ENCODE measurements around the gene KRT25.

KRT25 gene

GRCh38 chr17:40799859-40800258 is 44.7 kb upstream of the KRT25 start, which contains the start of gene KRT28:
KRT28 (minus strand) TSS chr17:40799959; CDS start chr17:40799893, 66 bp downstream.
- DNase-seq (ENCODE audit: low spot score) = no peak
- no peak within 1 kb of the TSS for H2AFZ ChIP-seq (ENCODE audit: low read length)
- H4K91ac ChIP-seq (ENCODE audit: low read depth, low read length, poor library complexity) = no peak within 1 kb of the TSS
- H4K8ac ChIP-seq (ENCODE audit: low read depth, low read length) = no peak within 1 kb of the TSS
- H3K4ac ChIP-seq (ENCODE audit: low read length) = no peak within 1 kb of the TSS
- peaks cover 0 to 52% (median 4%) of the 10 kb centered on the region in 3 experiments for H3K27me3 ChIP-seq (ENCODE audit: control insufficient read depth in 3 of 3, insufficient read depth in 3 of 3, low read depth in 1 of 3, low read length in 3 of 3)
- no peak within 1 kb of the TSS for H3K4me2 ChIP-seq (ENCODE audit: insufficient read depth, low read length, poor library complexity, severe bottlenecking)
- H3K79me1 ChIP-seq (ENCODE audit: low read depth, low read length) = no peaks in the 10 kb centered on the region
- H3K27ac ChIP-seq (replicated peaks; ENCODE audit: low read length) = no peak within 1 kb of the TSS
- H3K14ac ChIP-seq (ENCODE audit: low read length) = no peak within 1 kb of the TSS
- WGBS, 2 donors (ENCODE audit: extremely low coverage in 2 of 2, insufficient read length in 2 of 2, insufficient replicate concordance in 1 of 2) = no CpG with 5 or more reads among the region's 3 CpGs
- H2BK5ac ChIP-seq (ENCODE audit: low read length) = no peak within 1 kb of the TSS
- H3K9me3 ChIP-seq (replicated peaks in 1 of 2; ENCODE audit: control insufficient read depth in 2 of 2, insufficient read depth in 1 of 2, low read depth in 1 of 2, low read length in 2 of 2) = no peaks in the 10 kb centered on the region
- no peak within 1 kb of the TSS for H3K9ac ChIP-seq (ENCODE audit: low read depth, low read length, poor library complexity)
- H3K4me1 ChIP-seq (ENCODE audit: control insufficient read depth in 2 of 2, insufficient read depth in 1 of 2, low read depth in 1 of 2, low read length in 2 of 2) = no peaks in the 10 kb centered on the region
- no peak within 1 kb of the TSS for H2BK12ac ChIP-seq (ENCODE audit: low read length)
- H3K23ac ChIP-seq (ENCODE audit: low read depth, low read length, poor library complexity) = no peak within 1 kb of the TSS
- no peaks in the 10 kb centered on the region for H3K36me3 ChIP-seq (replicated peaks in 1 of 2; ENCODE audit: control insufficient read depth in 2 of 2, insufficient read depth in 2 of 2, low read length in 2 of 2)
- no peak within 1 kb of the TSS for H3K18ac ChIP-seq (ENCODE audit: low read length)
- no peak within 1 kb of the TSS for H2AK5ac ChIP-seq (ENCODE audit: low read depth, low read length)
- no peak within 1 kb of the TSS for H2BK15ac ChIP-seq (ENCODE audit: low read length)
- H2BK120ac ChIP-seq (ENCODE audit: low read depth, low read length) = no peak within 1 kb of the TSS
- H3K4me3 ChIP-seq (ENCODE audit: low read length in 2 of 2) = no peak within 1 kb of the TSS

DNA sequence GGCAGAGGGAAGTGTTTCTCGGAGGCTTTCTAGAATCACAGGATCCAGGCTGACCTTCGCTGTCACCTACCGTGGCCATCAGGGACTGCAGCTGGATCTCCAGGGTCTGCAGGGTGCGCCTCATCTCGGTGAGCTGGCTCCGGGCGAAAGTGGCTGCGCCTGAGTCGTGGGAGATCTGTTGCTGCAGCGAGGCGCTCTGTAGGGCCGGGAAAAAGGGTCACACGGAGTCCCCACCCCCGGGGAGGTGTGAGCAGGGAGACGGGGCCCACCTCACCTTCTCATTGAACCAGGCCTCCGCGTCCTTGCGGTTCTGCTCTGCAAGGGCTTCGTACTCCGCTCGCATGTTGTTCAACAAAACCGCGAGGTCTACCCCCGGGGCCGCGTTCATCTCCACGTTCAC is 41.7 kb upstream of the KRT25 start:
- Histone ChIP-seq H2AFZ (ENCODE audit: low read length) (peak overlapping the region; percentile 8), H3K4me2 (ENCODE audit: insufficient read depth, low read length, poor library complexity, severe bottlenecking) (no peak overlapping the region), H2BK12ac (ENCODE audit: low read length) (no peak overlapping the region), H2BK15ac (ENCODE audit: low read length) (no peak overlapping the region), H3K9me3 (replicated peaks in 1 of 2; ENCODE audit: control insufficient read depth in 2 of 2, insufficient read depth in 1 of 2, low read depth in 1 of 2, low read length in 2 of 2) (no peaks in the 10 kb centered on the region), H3K23ac (ENCODE audit: low read depth, low read length, poor library complexity) (no peak overlapping the region), H3K4me1 (ENCODE audit: control insufficient read depth in 2 of 2, insufficient read depth in 1 of 2, low read depth in 1 of 2, low read length in 2 of 2) (no peaks in the 10 kb centered on the region), H3K4me3 (ENCODE audit: low read length in 2 of 2) (no peak overlapping the region), H3K27me3 (ENCODE audit: control insufficient read depth in 3 of 3, insufficient read depth in 3 of 3, low read depth in 1 of 3, low read length in 3 of 3) (peaks cover 0 to 70% (median 2%) of the 10 kb centered on the region in 3 experiments), H3K9ac (ENCODE audit: low read depth, low read length, poor library complexity) (no peak overlapping the region), H3K27ac (replicated peaks; ENCODE audit: low read length) (no peak overlapping the region), H4K91ac (ENCODE audit: low read depth, low read length, poor library complexity) (no peak overlapping the region), H2BK120ac (ENCODE audit: low read depth, low read length) (no peak overlapping the region), H3K4ac (ENCODE audit: low read length) (no peak overlapping the region), H3K14ac (ENCODE audit: low read length) (peak overlapping the region; percentile 79), H3K36me3 (replicated peaks in 1 of 2; ENCODE audit: control insufficient read depth in 2 of 2, insufficient read depth in 2 of 2, low read length in 2 of 2) (no peaks in the 10 kb centered on the region), H4K8ac (ENCODE audit: low read depth, low read length) (no peak overlapping the region), H3K18ac (ENCODE audit: low read length) (peak overlapping the region; percentile 27), H2BK5ac (ENCODE audit: low read length) (no peak overlapping the region), H3K79me1 (ENCODE audit: low read depth, low read length) (no peaks in the 10 kb centered on the region), H2AK5ac (ENCODE audit: low read depth, low read length) (peak overlapping the region; percentile 58)
- WGBS, 2 donors (ENCODE audit: extremely low coverage in 2 of 2, insufficient read length in 2 of 2, insufficient replicate concordance in 1 of 2) = no CpG with 5 or more reads among the region's 27 CpGs
- no peak for DNase-seq (ENCODE audit: low spot score)

- Histone ChIP-seq H3K14ac (ENCODE audit: low read length) (no peak overlapping the region), H3K36me3 (replicated peaks in 1 of 2; ENCODE audit: control insufficient read depth in 2 of 2, insufficient read depth in 2 of 2, low read length in 2 of 2) (no peaks in the 10 kb centered on the region), H3K9me3 (replicated peaks in 1 of 2; ENCODE audit: control insufficient read depth in 2 of 2, insufficient read depth in 1 of 2, low read depth in 1 of 2, low read length in 2 of 2) (no peaks in the 10 kb centered on the region), H3K4me2 (ENCODE audit: insufficient read depth, low read length, poor library complexity, severe bottlenecking) (no peak overlapping the region), H2BK12ac (ENCODE audit: low read length) (no peak overlapping the region), H2BK120ac (ENCODE audit: low read depth, low read length) (no peak overlapping the region), H2AFZ (ENCODE audit: low read length) (no peak overlapping the region), H4K91ac (ENCODE audit: low read depth, low read length, poor library complexity) (no peak overlapping the region), H4K8ac (ENCODE audit: low read depth, low read length) (no peak overlapping the region), H2BK15ac (ENCODE audit: low read length) (no peak overlapping the region), H3K18ac (ENCODE audit: low read length) (no peak overlapping the region), H2BK5ac (ENCODE audit: low read length) (no peak overlapping the region), H3K27me3 (ENCODE audit: control insufficient read depth in 3 of 3, insufficient read depth in 3 of 3, low read depth in 1 of 3, low read length in 3 of 3) (peaks cover 0 to 57% (median 0%) of the 10 kb centered on the region in 3 experiments), H3K4ac (ENCODE audit: low read length) (no peak overlapping the region), H3K4me1 (ENCODE audit: control insufficient read depth in 2 of 2, insufficient read depth in 1 of 2, low read depth in 1 of 2, low read length in 2 of 2) (no peaks in the 10 kb centered on the region), H3K9ac (ENCODE audit: low read depth, low read length, poor library complexity) (no peak overlapping the region), H3K23ac (ENCODE audit: low read depth, low read length, poor library complexity) (no peak overlapping the region), H3K4me3 (ENCODE audit: low read length in 2 of 2) (no peak overlapping the region), H3K27ac (replicated peaks; ENCODE audit: low read length) (no peak overlapping the region), H3K79me1 (ENCODE audit: low read depth, low read length) (no peaks in the 10 kb centered on the region), H2AK5ac (ENCODE audit: low read depth, low read length) (no peak overlapping the region)
- no CpG with 5 or more reads among the region's 10 CpGs for WGBS, 2 donors (ENCODE audit: extremely low coverage in 2 of 2, insufficient read length in 2 of 2, insufficient replicate concordance in 1 of 2)
- no peak for DNase-seq (ENCODE audit: low spot score)
Measured at GRCh38 chr17:40795019-40795667, 40.0 kb upstream of the KRT25 start.

DNA sequence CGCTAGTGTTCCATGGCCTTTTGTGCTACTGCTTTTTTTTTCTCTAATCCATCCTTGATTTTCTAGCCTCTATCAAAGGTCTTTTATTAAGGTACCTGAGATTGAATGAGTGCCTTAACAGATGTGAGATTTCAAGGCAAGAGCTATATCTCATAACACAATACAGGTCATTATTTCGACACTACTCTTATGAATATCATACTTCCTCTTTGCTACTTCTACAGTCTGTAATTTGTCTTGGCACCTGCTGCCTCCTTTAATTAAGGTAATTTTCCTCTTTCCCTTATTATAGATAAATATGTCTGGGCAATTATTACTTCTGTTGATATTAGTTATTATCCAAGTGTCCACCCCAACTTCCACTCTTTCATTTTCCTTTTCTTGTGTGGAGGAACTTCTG is 39.3 kb upstream of the KRT25 start:
- Histone ChIP-seq H3K4me2 (ENCODE audit: insufficient read depth, low read length, poor library complexity, severe bottlenecking) (no peak overlapping the region), H2AFZ (ENCODE audit: low read length) (no peak overlapping the region), H4K8ac (ENCODE audit: low read depth, low read length) (no peak overlapping the region), H3K79me1 (ENCODE audit: low read depth, low read length) (no peaks in the 10 kb centered on the region), H3K14ac (ENCODE audit: low read length) (no peak overlapping the region), H3K4ac (ENCODE audit: low read length) (no peak overlapping the region), H3K4me1 (ENCODE audit: control insufficient read depth in 2 of 2, insufficient read depth in 1 of 2, low read depth in 1 of 2, low read length in 2 of 2) (no peaks in the 10 kb centered on the region), H3K23ac (ENCODE audit: low read depth, low read length, poor library complexity) (no peak overlapping the region), H3K9me3 (replicated peaks in 1 of 2; ENCODE audit: control insufficient read depth in 2 of 2, insufficient read depth in 1 of 2, low read depth in 1 of 2, low read length in 2 of 2) (no peaks in the 10 kb centered on the region), H3K18ac (ENCODE audit: low read length) (no peak overlapping the region), H2BK15ac (ENCODE audit: low read length) (no peak overlapping the region), H2BK120ac (ENCODE audit: low read depth, low read length) (no peak overlapping the region), H2BK5ac (ENCODE audit: low read length) (no peak overlapping the region), H2AK5ac (ENCODE audit: low read depth, low read length) (no peak overlapping the region), H4K91ac (ENCODE audit: low read depth, low read length, poor library complexity) (no peak overlapping the region), H3K27ac (replicated peaks; ENCODE audit: low read length) (no peak overlapping the region), H3K9ac (ENCODE audit: low read depth, low read length, poor library complexity) (no peak overlapping the region), H3K27me3 (ENCODE audit: control insufficient read depth in 3 of 3, insufficient read depth in 3 of 3, low read depth in 1 of 3, low read length in 3 of 3) (peaks cover 0 to 54% (median 0%) of the 10 kb centered on the region in 3 experiments), H3K4me3 (ENCODE audit: low read length in 2 of 2) (no peak overlapping the region), H2BK12ac (ENCODE audit: low read length) (no peak overlapping the region), H3K36me3 (replicated peaks in 1 of 2; ENCODE audit: control insufficient read depth in 2 of 2, insufficient read depth in 2 of 2, low read length in 2 of 2) (no peaks in the 10 kb centered on the region)
- no peak for DNase-seq (ENCODE audit: low spot score)
- WGBS, 2 donors (ENCODE audit: extremely low coverage in 2 of 2, insufficient read length in 2 of 2, insufficient replicate concordance in 1 of 2) = no CpG with 5 or more reads among the region's 2 CpGs

Measured in neuronal stem cell (in vitro differentiated cells).